Hepatocyte (in vitro differentiated cells): Measurements from ENCODE around the gene APBA2. TPM values are rescaled to one million over a fixed set of nuclear protein-coding genes. Genes with fewer than 3 reads are reported as not detected.

Experiments used
- DNase-seq: peaks from one replicate; pipeline ENCODE4 v3.0.0-alpha.2; 2016; ENCODE audit warnings: low spot score
- H2AFZ ChIP-seq: fragments of 200-600 bp; sonication (generic); 2 replicates; pipeline ENCODE4 v1.6.0; 2016; ENCODE audit warnings: antibody characterized with exemption, mild to moderate bottlenecking
- H3K27ac ChIP-seq: fragments of 200-600 bp; sonication (generic); 2 replicates; pipeline ENCODE4 v1.5.1; 2016; ENCODE audit warnings: mild to moderate bottlenecking
- H3K27me3 ChIP-seq: fragments of 200-600 bp; sonication (generic); 2 replicates; pipeline ENCODE4 v1.6.1; 2016
- H3K36me3 ChIP-seq: fragments of 200-600 bp; sonication (generic); replicated peaks from 2 replicates; pipeline ENCODE4 v1.5.1; 2016; ENCODE audit warnings: low read depth; ENCODE audit not compliant: insufficient read depth
- H3K4me1 ChIP-seq: fragments of 200-600 bp; sonication (generic); 2 replicates; pipeline ENCODE4 v1.5.1; 2016; ENCODE audit warnings: mild to moderate bottlenecking, moderate library complexity; ENCODE audit not compliant: insufficient read depth
- H3K4me2 ChIP-seq: fragments of 200-600 bp; sonication (generic); 2 replicates; pipeline ENCODE4 v1.6.0; 2016
- H3K4me3 ChIP-seq: fragments of 200-600 bp; sonication (generic); 2 replicates; pipeline ENCODE4 v1.5.1; 2016; ENCODE audit warnings: mild to moderate bottlenecking
- H3K79me2 ChIP-seq: fragments of 200-600 bp; sonication (generic); 2 replicates; pipeline ENCODE4 v1.6.0; 2017; ENCODE audit warnings: mild to moderate bottlenecking
- H3K9me2 ChIP-seq: fragments of 200-600 bp; sonication (generic); replicated peaks from 2 replicates; pipeline ENCODE4 v1.6.0; 2017; ENCODE audit warnings: mild to moderate bottlenecking; ENCODE audit not compliant: insufficient read depth
- H3K9me3 ChIP-seq: fragments of 200-600 bp; sonication (generic); 2 replicates; pipeline ENCODE4 v1.5.1; 2016; ENCODE audit warnings: low read depth, mild to moderate bottlenecking
- H4K20me1 ChIP-seq: fragments of 200-600 bp; sonication (generic); 2 replicates; pipeline ENCODE4 v1.6.0; 2016; ENCODE audit warnings: mild to moderate bottlenecking; ENCODE audit not compliant: insufficient read depth, poor library complexity, severe bottlenecking
- EZH2 ChIP-seq: fragments of 200-600 bp; sonication (generic); IDR thresholded peaks from 2 replicates; pipeline ENCODE4 v1.6.1; 2016; ENCODE audit warnings: antibody characterized with exemption, mild to moderate bottlenecking, borderline replicate concordance
- EZH2phosphoT487 ChIP-seq: fragments of 200-600 bp; sonication (generic); IDR thresholded peaks from one replicate; pipeline ENCODE4 v1.6.1; 2018; ENCODE audit warnings: antibody characterized with exemption, mild to moderate bottlenecking, low read depth, moderate library complexity; ENCODE audit not compliant: unreplicated experiment, severe bottlenecking
- WGBS: methylation state at CpG from one replicate; pipeline ENCODE4 v1.1.6; 2016; ENCODE audit warnings: low lambda C conversion rate; ENCODE audit errors: missing lambda C conversion rate; 5-methylcytosine and 5-hydroxymethylcytosine counted together
- polyA plus RNA-seq: library from polyadenylated mRNA; unstranded; fragments of >200 nt; fragmentation: Nextera tagmentation; extraction: Ambion mirVana; gene quantifications from 2 replicates; pipeline ENCODE4 v1.2.1, GENCODE V29; 2016
- total RNA-seq: library from RNA; depleted of rRNA; stranded (reverse); fragments of >200 nt; gene quantifications from 2 replicates; pipeline ENCODE4 v1.2.3, GENCODE V29; 2014
- TF ChIP-seq, protein P1 (sequence below): fragments of 200-600 bp; sonication (generic); IDR thresholded peaks from 2 replicates; pipeline ENCODE4 v1.5.1; 2016; ENCODE audit warnings: antibody characterized with exemption, mild to moderate bottlenecking; ENCODE audit not compliant: poor library complexity

Gene APBA2
- total and polyA plus RNA-seq, 2 experiments from 2014 or later: 8.4 to 10.1 TPM

DNA sequence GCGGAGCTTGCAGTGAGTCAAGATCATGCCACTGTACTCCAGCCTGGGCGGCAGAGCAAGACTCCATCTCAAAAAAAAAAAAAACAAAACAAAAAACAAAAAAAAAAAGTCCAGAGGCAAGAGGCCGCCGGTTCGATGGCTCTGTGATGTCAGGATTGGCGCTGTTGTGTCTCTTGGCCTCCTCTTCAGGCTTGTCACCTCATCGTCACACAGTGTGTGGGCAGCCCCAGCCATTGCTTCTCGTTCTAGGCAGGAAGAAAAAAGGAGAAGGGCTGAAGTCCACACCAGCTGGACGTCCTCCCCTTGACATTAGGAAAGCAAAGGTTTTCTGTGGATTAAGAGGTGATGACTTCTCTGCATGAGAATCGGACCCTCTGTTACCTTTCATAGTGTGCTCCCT lies 192.8 kb downstream of the APBA2 start:
- Histone ChIP-seq H3K36me3 (no peaks in the 10 kb centered on the region), H3K4me1 (no peaks in the 10 kb centered on the region), H3K4me2 (no peak overlapping the region), H3K4me3 (no peak overlapping the region), H3K27me3 (no peaks in the 10 kb centered on the region), H3K79me2 (no peaks in the 10 kb centered on the region), H3K9me3 (no peaks in the 10 kb centered on the region), H3K9me2 (no peaks in the 10 kb centered on the region), H4K20me1 (no peaks in the 10 kb centered on the region), H3K27ac (no peak overlapping the region), H2AFZ (no peak overlapping the region)
- no peak for DNase-seq
- WGBS: 94% methylated on average over 10 of the region's 10 CpGs
- TF ChIP-seq, protein P1, sequence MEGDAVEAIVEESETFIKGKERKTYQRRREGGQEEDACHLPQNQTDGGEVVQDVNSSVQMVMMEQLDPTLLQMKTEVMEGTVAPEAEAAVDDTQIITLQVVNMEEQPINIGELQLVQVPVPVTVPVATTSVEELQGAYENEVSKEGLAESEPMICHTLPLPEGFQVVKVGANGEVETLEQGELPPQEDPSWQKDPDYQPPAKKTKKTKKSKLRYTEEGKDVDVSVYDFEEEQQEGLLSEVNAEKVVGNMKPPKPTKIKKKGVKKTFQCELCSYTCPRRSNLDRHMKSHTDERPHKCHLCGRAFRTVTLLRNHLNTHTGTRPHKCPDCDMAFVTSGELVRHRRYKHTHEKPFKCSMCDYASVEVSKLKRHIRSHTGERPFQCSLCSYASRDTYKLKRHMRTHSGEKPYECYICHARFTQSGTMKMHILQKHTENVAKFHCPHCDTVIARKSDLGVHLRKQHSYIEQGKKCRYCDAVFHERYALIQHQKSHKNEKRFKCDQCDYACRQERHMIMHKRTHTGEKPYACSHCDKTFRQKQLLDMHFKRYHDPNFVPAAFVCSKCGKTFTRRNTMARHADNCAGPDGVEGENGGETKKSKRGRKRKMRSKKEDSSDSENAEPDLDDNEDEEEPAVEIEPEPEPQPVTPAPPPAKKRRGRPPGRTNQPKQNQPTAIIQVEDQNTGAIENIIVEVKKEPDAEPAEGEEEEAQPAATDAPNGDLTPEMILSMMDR: no peak
- TF ChIP-seq EZH2phosphoT487: no peak
- TF ChIP-seq EZH2: no peak

DNA sequence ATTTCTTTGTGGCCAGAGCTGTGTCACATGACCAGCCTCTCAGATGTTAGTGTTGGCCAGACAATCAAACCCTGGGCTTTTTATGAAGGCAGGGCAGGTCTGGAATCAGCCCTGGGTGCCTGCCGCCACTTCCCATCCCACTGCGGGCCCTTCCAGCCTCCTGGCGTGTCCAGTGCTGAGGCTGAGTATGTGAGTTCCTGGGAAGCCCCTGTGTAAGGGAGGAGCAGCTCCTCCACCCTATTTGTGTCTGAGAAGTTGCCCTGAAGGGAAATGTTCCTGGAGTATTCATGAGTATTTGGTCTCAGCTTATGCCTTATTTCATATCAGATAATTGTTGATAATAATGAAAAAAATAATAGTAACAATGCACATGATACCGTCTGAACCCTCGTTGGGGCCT lies 193.7 kb downstream of the APBA2 start:
- H3K9me2 ChIP-seq: no peaks in the 10 kb centered on the region

DNA sequence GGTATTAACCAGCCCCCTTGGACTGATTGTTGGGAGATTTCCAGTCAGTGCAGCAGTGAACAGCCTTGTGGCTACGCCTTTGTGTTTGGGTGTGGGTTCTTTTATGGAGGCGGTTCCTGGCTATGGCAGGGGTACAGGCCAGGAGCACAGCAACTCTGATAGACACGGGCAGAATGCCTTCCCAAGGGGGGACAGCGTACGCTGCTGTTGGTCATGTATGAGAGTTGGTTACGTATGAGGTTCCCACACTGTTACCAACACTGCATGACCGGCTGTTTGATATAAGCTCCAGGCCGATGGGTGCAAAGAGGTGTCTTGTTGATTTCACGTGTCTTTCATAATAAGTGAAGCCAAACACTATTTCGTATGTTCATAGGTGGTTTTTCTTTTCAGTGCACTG lies 196.0 kb downstream of the APBA2 start:
- Histone ChIP-seq H3K27ac (no peak overlapping the region), H3K79me2 (no peaks in the 10 kb centered on the region), H3K4me2 (no peak overlapping the region), H3K4me1 (no peaks in the 10 kb centered on the region), H4K20me1 (no peaks in the 10 kb centered on the region), H3K9me3 (no peaks in the 10 kb centered on the region), H2AFZ (no peak overlapping the region), H3K27me3 (no peaks in the 10 kb centered on the region), H3K4me3 (no peak overlapping the region), H3K9me2 (no peaks in the 10 kb centered on the region), H3K36me3 (no peaks in the 10 kb centered on the region)
- TF ChIP-seq EZH2phosphoT487 (no peak), EZH2 (no peak)
- TF ChIP-seq, protein P1: no peak
- WGBS: 98% methylated on average over 10 of the region's 10 CpGs
- no peak for DNase-seq

More for the DNA sequence above, 193.7 kb downstream of the APBA2 start:
- Histone ChIP-seq H3K27me3 (no peaks in the 10 kb centered on the region), H4K20me1 (no peaks in the 10 kb centered on the region), H3K79me2 (no peaks in the 10 kb centered on the region), H3K36me3 (no peaks in the 10 kb centered on the region), H3K9me3 (no peaks in the 10 kb centered on the region), H3K4me3 (no peak overlapping the region), H2AFZ (no peak overlapping the region), H3K27ac (no peak overlapping the region), H3K4me1 (no peaks in the 10 kb centered on the region), H3K4me2 (no peak overlapping the region)
- TF ChIP-seq, protein P1: no peak
- TF ChIP-seq EZH2: no peak
- no peak for TF ChIP-seq EZH2phosphoT487
- 93% methylated on average over 5 of the region's 5 CpGs for WGBS
- DNase-seq: no peak

DNA sequence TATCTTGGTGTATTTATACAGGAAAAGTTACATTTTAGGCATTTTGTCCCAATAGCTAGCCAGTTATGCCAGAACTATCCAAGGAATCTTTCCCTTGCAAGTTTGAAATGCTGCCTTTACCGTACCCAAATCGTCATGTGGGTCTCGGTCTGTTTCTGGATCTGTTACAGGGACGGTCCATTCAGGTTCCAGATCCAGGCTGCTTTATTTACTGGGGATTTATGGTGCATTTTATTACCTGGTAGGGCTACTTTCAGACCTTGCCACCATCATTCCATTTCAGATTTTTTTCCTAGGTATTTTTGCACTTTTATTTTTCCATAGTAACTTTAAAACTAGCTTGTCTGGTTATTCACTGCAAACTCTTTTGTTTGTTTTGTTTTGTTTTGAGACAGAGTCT lies 197.4 kb downstream of the APBA2 start:
- H3K9me2 ChIP-seq: no peaks in the 10 kb centered on the region
- H3K27ac ChIP-seq: no peak overlapping the region
- no peaks in the 10 kb centered on the region for H3K4me1 ChIP-seq
- no peaks in the 10 kb centered on the region for H4K20me1 ChIP-seq
- H3K36me3 ChIP-seq: no peaks in the 10 kb centered on the region
- no peak overlapping the region for H3K4me3 ChIP-seq
- TF ChIP-seq, protein P1: no peak
- TF ChIP-seq EZH2phosphoT487 (no peak), EZH2 (no peak)
- no peak overlapping the region for H3K4me2 ChIP-seq
- H3K79me2 ChIP-seq: no peaks in the 10 kb centered on the region
- no peaks in the 10 kb centered on the region for H3K9me3 ChIP-seq
- DNase-seq: no peak
- 89% methylated on average over 4 of the region's 4 CpGs for WGBS
- H3K27me3 ChIP-seq: no peaks in the 10 kb centered on the region
- no peak overlapping the region for H2AFZ ChIP-seq
